GM21737 (cell line): ENCODE data around the gene FARS2.

Experiments used
- ATAC-seq: cut with Tn5 transposase; IDR thresholded peaks from one replicate; pipeline ENCODE4 v1.9.1; 2021; ENCODE audit warnings: mild to moderate bottlenecking, moderate library complexity; ENCODE audit not compliant: unreplicated experiment

Gene FARS2

GRCh38 chr6:5316951-5317350 lies 55.6 kb downstream of the FARS2 start:
- no peak for ATAC-seq

- no peak for ATAC-seq
Observed at GRCh38 chr6:5318617-5319272, 57.4 kb downstream of the FARS2 start.

- ATAC-seq = no peak
Observed at GRCh38 chr6:5323979-5324378, 62.7 kb downstream of the FARS2 start.

GRCh38 chr6:5325173-5325572 lies 63.9 kb downstream of the FARS2 start:
- no peak for ATAC-seq

GRCh38 chr6:5326022-5326641 lies 64.8 kb downstream of the FARS2 start:
- no peak for ATAC-seq

GRCh38 chr6:5328800-5329199 lies 67.5 kb downstream of the FARS2 start:
- ATAC-seq = no peak

- ATAC-seq = no peak
Observed at GRCh38 chr6:5331845-5332442, 70.6 kb downstream of the FARS2 start.

- no peak for ATAC-seq
Observed at GRCh38 chr6:5333658-5334057, 72.3 kb downstream of the FARS2 start.

- ATAC-seq = no peak
Observed at GRCh38 chr6:5334341-5334740, 73.0 kb downstream of the FARS2 start.

GRCh38 chr6:5335020-5335419 lies 73.7 kb downstream of the FARS2 start:
- ATAC-seq = no peak

GRCh38 chr6:5337573-5337972 lies 76.3 kb downstream of the FARS2 start:
- ATAC-seq = no peak

- peak; percentile 49 for ATAC-seq
Observed at GRCh38 chr6:5338177-5338960, 77.1 kb downstream of the FARS2 start.

GRCh38 chr6:5339786-5340185 lies 78.5 kb downstream of the FARS2 start:
- ATAC-seq = no peak

GRCh38 chr6:5341845-5342244 lies 80.5 kb downstream of the FARS2 start:
- no peak for ATAC-seq

- no peak for ATAC-seq
Observed at GRCh38 chr6:5343998-5344397, 82.7 kb downstream of the FARS2 start.

- no peak for ATAC-seq
Observed at GRCh38 chr6:5345324-5345723, 84.0 kb downstream of the FARS2 start.

- no peak for ATAC-seq
Observed at GRCh38 chr6:5351552-5352210, 90.4 kb downstream of the FARS2 start.

- ATAC-seq = no peak
Observed at GRCh38 chr6:5353971-5354370, 92.7 kb downstream of the FARS2 start.

GRCh38 chr6:5357486-5357885 lies 96.2 kb downstream of the FARS2 start:
- no peak for ATAC-seq

GRCh38 chr6:5359417-5359816 lies 98.1 kb downstream of the FARS2 start:
- no peak for ATAC-seq

GRCh38 chr6:5361396-5361795 lies 100.1 kb downstream of the FARS2 start:
- ATAC-seq = no peak
